ENCODE data around the gene MSANTD2. TPM values are rescaled to one million over a fixed set of nuclear protein-coding genes. Genes with fewer than 3 reads are reported as not detected.

Gene MSANTD2
- total and polyA plus RNA-seq, 2 of the 4 experiments (the other 2 are of a cell fraction) = 5.0 to 6.0 TPM

- no CpG with 5 or more reads among the region's 3 CpGs for WGBS, 2 experiments (ENCODE audit: extremely low coverage in 2 of 2, insufficient read length in 1 of 2)
- Histone ChIP-seq H4K8ac (ENCODE audit: low read depth in 2 of 2, low read length in 2 of 2) (no peak overlapping the region), H3K9me3 (ENCODE audit: control insufficient read depth, insufficient read depth, low read length) (no peaks in the 10 kb centered on the region), H3K9ac (ENCODE audit: low read depth, low read length) (no peak overlapping the region), H3K56ac (ENCODE audit: extremely low read depth, insufficient read depth, low read length) (no peak overlapping the region), H3K79me1 (ENCODE audit: low read depth in 1 of 2, low read length in 2 of 2) (no peaks in the 10 kb centered on the region), H2BK20ac (ENCODE audit: low read depth, low read length) (no peak overlapping the region), H3K4me2 (ENCODE audit: low read depth, low read length) (no peak overlapping the region), H2AK9ac (replicated peaks; ENCODE audit: low read depth, low read length, poor library complexity) (no peak overlapping the region), H3K27ac (ENCODE audit: insufficient read depth, low read length) (no peak overlapping the region), H3K14ac (replicated peaks; ENCODE audit: low read depth, low read length) (no peak overlapping the region), H4K20me1 (ENCODE audit: insufficient read depth, low read length) (no peaks in the 10 kb centered on the region), H3K23ac (ENCODE audit: low read depth, low read length) (no peak overlapping the region), H2AFZ (replicated peaks; ENCODE audit: low read length, poor library complexity) (no peak overlapping the region), H2BK120ac (ENCODE audit: low read depth, low read length) (no peak overlapping the region), H4K91ac (ENCODE audit: insufficient read depth, low read depth, low read length) (no peak overlapping the region), H3K27me3 (ENCODE audit: control insufficient read depth, insufficient read depth, low read length) (peaks cover 49% of the 10 kb centered on the region), H2BK5ac (ENCODE audit: low read depth, low read length, poor library complexity, severe bottlenecking) (no peak overlapping the region), H4K5ac (ENCODE audit: low read depth, low read length) (no peak overlapping the region), H2AK5ac (ENCODE audit: low read depth, low read length) (no peak overlapping the region), H3K4me1 (ENCODE audit: control insufficient read depth, insufficient read depth, low read length) (no peaks in the 10 kb centered on the region; the same call in 1 of the 2 replicates), H3K36me3 (ENCODE audit: control insufficient read depth, insufficient read depth, low read length) (no peaks in the 10 kb centered on the region), H3K18ac (ENCODE audit: low read depth, low read length) (no peak overlapping the region), H3K9me1 (ENCODE audit: insufficient read depth, low read length) (no peaks in the 10 kb centered on the region; the same call in 1 of the 2 replicates), H3K4me3 (ENCODE audit: insufficient read depth, low read depth, low read length) (no peak overlapping the region), H2BK15ac (ENCODE audit: low read depth, low read length) (no peak overlapping the region), H3K4ac (ENCODE audit: low read depth, low read length) (no peak overlapping the region)
- peak; percentile 82 for ATAC-seq (ENCODE audit: low read depth)
- ChIA-PET CTCF (interaction anchor here (0.6 to 1.9 kb wide), 7 partner anchors 9 to 194 kb away, joined by 3 to 5 read pairs (median 3); partner anchors contain the start of genes SIAE and SPA17), POLR2A (ENCODE audit: unreplicated experiment) (no interaction called here)
- in situ Hi-C loops (cut with MboI; ENCODE audit: low sequenced_read_pairs) (loop anchor here (10.0 kb wide), 2 partner anchors 73 to 193 kb away; partner anchors contain the start of gene ESAM), dilution Hi-C loops (cut with HindIII; ENCODE audit: low sequenced_read_pairs, unreplicated experiment) (no loop called here), intact Hi-C loops (cut with micrococcal nuclease) (loop anchor here (1.0 to 2.0 kb wide), 7 partner anchors 29 to 425 kb away; partner anchors contain the start of genes CCDC15, MSANTD2, SIAE and SPA17)
- DNase-seq = peak; percentile 90
- TF ChIP-seq SMC3 (IDR thresholded peaks at IDR 0.05; ENCODE audit: low read depth, low read length) = peak; percentile 33
- TF ChIP-seq MAZ (IDR thresholded peaks at IDR 0.05; ENCODE audit: borderline replicate concordance, low read depth, low read length) = no peak
- peak; percentile 80 for TF ChIP-seq CTCF (conservative IDR thresholded peaks at IDR 0.05; ENCODE audit: low read depth, low read length)
- no peak for TF ChIP-seq MAFK (IDR thresholded peaks at IDR 0.05; ENCODE audit: low read depth, low read length)
- TF ChIP-seq CHD1 (IDR thresholded peaks at IDR 0.05; ENCODE audit: low read depth, low read length) = 0 out of 2 replicates have a peak, but pooled peaks have one; percentile 71
- TF ChIP-seq RAD21 (IDR thresholded peaks at IDR 0.05; ENCODE audit: low read length) = peak; percentile 69
- no TSS peak for BruUV-seq (replicated peaks)
Measured at GRCh38 chr11:124837491-124837856, 37.3 kb upstream of the MSANTD2 start.
